ENCODE results near the gene TNFSF15. TPM values are rescaled to one million over a fixed set of nuclear protein-coding genes. Genes with fewer than 3 reads are reported as not detected.
"Not testable (repeated sequence)": the region's sequence is repeated elsewhere in the genome, so short reads cannot be mapped to it uniquely, and the experiment has no call there.

The TNFSF15 gene
- total RNA-seq, 1 donor from 2014 or later, result not detected

DNA sequence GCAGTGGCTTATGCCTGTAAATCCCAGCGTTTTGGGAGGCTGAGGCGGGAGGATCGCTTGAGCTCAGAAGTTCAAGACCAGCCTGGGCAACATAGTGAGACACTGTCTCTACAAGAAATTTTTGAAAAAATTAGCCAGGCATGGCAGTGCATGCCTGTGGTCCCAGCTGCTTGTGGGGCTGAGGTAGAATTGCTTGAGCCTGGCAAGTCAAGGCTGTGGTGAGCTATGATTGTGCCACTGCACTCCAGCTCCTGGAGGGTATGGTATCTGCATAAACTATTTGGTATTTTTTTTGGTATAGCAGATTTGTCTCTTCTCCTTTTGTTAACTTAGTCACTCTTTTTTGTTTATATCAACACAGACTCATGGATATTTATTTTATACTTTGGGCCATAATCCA lies 62.4 kb downstream of the TNFSF15 start:
- Mint-ChIP-seq H3K27ac (no peak overlapping the region), H3K36me3 (no peaks in the 10 kb centered on the region), H3K4me3 (no peak overlapping the region), H3K27me3 (ENCODE audit: insufficient read depth, low read depth) (no peaks in the 10 kb centered on the region), H3K4me1 (peaks cover 17% of the 10 kb centered on the region), H3K9me3 (no peaks in the 10 kb centered on the region)
- H2AFZ ChIP-seq (replicated peaks), result no peak overlapping the region
- H3K36me3 ChIP-seq, result no peaks in the 10 kb centered on the region
- no peak overlapping the region for H3K27ac ChIP-seq
- peaks cover 18% of the 10 kb centered on the region for H3K4me1 ChIP-seq
- H3K9ac ChIP-seq, result no peak overlapping the region
- no peak for DNase-seq (ENCODE audit: low spot score)
- no peaks in the 10 kb centered on the region for H3K9me3 ChIP-seq (ENCODE audit: low read depth)
- no peak overlapping the region for H3K4me2 ChIP-seq
- peaks cover 6% of the 10 kb centered on the region for H3F3A ChIP-seq (ENCODE audit: low read depth)
- no peaks in the 10 kb centered on the region for H3K79me2 ChIP-seq (ENCODE audit: low read depth)
- no peak overlapping the region for H3K4me3 ChIP-seq
- no peaks in the 10 kb centered on the region for H3K27me3 ChIP-seq
- TF ChIP-seq EZH2 (IDR thresholded peaks at IDR 0.05), result no peak
- no peak for TF ChIP-seq EZH2phosphoT487 (IDR thresholded peaks at IDR 0.05)
- TF ChIP-seq, protein P1, sequence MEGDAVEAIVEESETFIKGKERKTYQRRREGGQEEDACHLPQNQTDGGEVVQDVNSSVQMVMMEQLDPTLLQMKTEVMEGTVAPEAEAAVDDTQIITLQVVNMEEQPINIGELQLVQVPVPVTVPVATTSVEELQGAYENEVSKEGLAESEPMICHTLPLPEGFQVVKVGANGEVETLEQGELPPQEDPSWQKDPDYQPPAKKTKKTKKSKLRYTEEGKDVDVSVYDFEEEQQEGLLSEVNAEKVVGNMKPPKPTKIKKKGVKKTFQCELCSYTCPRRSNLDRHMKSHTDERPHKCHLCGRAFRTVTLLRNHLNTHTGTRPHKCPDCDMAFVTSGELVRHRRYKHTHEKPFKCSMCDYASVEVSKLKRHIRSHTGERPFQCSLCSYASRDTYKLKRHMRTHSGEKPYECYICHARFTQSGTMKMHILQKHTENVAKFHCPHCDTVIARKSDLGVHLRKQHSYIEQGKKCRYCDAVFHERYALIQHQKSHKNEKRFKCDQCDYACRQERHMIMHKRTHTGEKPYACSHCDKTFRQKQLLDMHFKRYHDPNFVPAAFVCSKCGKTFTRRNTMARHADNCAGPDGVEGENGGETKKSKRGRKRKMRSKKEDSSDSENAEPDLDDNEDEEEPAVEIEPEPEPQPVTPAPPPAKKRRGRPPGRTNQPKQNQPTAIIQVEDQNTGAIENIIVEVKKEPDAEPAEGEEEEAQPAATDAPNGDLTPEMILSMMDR (IDR thresholded peaks at IDR 0.05), result no peak
- H4K20me1 ChIP-seq (ENCODE audit: low read depth), result no peaks in the 10 kb centered on the region

DNA sequence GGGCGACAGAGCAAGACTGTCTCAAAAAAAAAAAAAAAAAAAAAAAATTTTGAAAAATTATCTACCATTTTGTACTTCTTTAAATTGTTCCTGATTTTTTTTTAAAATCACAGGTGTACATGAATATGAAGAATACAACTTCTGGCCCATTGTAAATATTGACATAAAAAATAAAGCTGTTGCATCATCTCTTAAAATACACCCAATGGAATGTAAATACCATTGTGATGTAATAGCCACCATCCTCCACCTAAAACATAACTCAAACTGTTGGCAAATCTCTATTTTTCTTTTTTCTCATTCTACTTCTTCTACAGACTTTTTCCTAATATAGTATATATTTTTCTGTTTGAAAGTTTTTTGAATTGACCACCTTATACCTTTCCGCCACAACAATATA lies 62.9 kb downstream of the TNFSF15 start:
- no peaks in the 10 kb centered on the region for H3K9me3 ChIP-seq (ENCODE audit: low read depth)
- Mint-ChIP-seq H3K4me1 (peaks cover 17% of the 10 kb centered on the region), H3K9me3 (no peaks in the 10 kb centered on the region), H3K36me3 (no peaks in the 10 kb centered on the region), H3K27me3 (ENCODE audit: insufficient read depth, low read depth) (no peaks in the 10 kb centered on the region), H3K4me3 (no peak overlapping the region), H3K27ac (no peak overlapping the region)
- DNase-seq (ENCODE audit: low spot score), result no peak
- no peaks in the 10 kb centered on the region for H3K36me3 ChIP-seq
- H3K9ac ChIP-seq, result no peak overlapping the region
- H4K20me1 ChIP-seq (ENCODE audit: low read depth), result no peaks in the 10 kb centered on the region
- peaks cover 6% of the 10 kb centered on the region for H3F3A ChIP-seq (ENCODE audit: low read depth)
- H3K27me3 ChIP-seq, result no peaks in the 10 kb centered on the region
- TF ChIP-seq, protein P1 (IDR thresholded peaks at IDR 0.05), result no peak
- TF ChIP-seq EZH2 (IDR thresholded peaks at IDR 0.05) (no peak), EZH2phosphoT487 (IDR thresholded peaks at IDR 0.05) (no peak)
- no peak overlapping the region for H3K4me2 ChIP-seq
- no peaks in the 10 kb centered on the region for H3K79me2 ChIP-seq (ENCODE audit: low read depth)
- no peak overlapping the region for H3K4me3 ChIP-seq
- H3K4me1 ChIP-seq, result peaks cover 18% of the 10 kb centered on the region
- H2AFZ ChIP-seq (replicated peaks), result no peak overlapping the region
- no peak overlapping the region for H3K27ac ChIP-seq

DNA sequence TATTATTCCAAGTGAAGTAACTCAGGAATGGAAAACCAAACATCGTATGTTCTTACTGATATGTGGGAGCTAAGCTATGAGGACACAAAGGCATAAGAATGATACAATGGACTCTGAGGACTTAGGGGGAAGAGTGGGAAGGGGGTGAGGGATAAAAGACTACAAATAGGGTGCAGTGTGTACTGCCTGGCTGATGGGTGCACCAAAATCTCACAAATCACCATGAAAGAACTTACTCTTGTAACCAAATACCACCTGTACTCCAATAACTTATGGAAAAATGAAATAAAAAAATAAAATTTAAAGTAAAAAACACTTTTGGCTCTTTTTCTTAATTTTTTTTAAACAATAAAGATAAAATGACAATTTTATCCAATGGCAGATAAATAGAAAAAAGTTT lies 64.3 kb downstream of the TNFSF15 start:
- not testable (repeated sequence) for H3K36me3 ChIP-seq; H3K4me2 ChIP-seq; H2AFZ ChIP-seq (replicated peaks); H3K4me3 Mint-ChIP-seq; H3K9me3 Mint-ChIP-seq; H3K4me1 ChIP-seq; H4K20me1 ChIP-seq (ENCODE audit: low read depth); H3K79me2 ChIP-seq (ENCODE audit: low read depth); H3K4me3 ChIP-seq; H3K27me3 ChIP-seq; H3K27me3 Mint-ChIP-seq (ENCODE audit: insufficient read depth, low read depth); H3K4me1 Mint-ChIP-seq; H3K27ac ChIP-seq; H3K27ac Mint-ChIP-seq; H3K9ac ChIP-seq; H3F3A ChIP-seq (ENCODE audit: low read depth); DNase-seq (ENCODE audit: low spot score); H3K9me3 ChIP-seq (ENCODE audit: low read depth); H3K36me3 Mint-ChIP-seq

DNA sequence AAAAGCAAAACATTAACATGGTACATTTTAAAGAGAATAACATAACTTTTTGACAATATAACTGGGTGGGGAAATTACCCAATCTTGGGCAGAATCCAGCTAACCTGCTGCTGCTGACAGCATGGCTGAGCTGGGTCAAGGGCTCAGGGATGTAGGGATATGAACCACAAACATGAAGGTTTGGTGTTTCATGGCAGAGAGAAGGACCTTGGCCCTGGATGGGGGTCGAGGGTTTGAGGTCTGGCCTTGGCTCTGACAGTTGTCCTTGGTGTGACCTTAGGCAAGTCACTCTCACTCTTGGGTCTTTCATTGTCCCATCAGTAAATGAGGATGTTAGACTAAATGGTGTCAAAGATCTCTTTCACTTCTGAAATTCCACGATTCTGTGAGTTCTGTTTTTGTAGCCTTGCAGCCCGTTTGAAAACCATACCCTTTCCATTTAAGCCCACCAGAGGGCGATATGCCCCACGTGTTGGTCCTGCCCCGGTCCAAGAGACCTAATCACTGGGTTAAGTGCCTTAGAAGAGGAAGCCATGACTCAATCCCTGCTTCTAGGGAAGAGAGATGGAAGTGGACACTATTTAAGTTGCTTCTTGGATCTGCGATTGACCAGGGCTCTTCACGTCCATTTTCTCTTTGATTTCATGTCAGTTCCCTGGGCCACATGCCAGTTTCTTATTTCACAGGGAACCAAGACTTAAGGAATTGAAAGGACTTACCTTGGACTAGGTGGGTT lies 67.1 kb downstream of the TNFSF15 start:
- Histone ChIP-seq H3K4me1 (no peaks in the 10 kb centered on the region), H3K4me2 (no peak overlapping the region), H3K36me3 (no peaks in the 10 kb centered on the region), H4K20me1 (ENCODE audit: low read depth) (no peaks in the 10 kb centered on the region), H3K27me3 (peaks cover 3% of the 10 kb centered on the region), H3K4me3 (no peak overlapping the region), H3K9me3 (ENCODE audit: low read depth) (no peaks in the 10 kb centered on the region), H3K79me2 (ENCODE audit: low read depth) (no peaks in the 10 kb centered on the region), H3K9ac (no peak overlapping the region), H3F3A (ENCODE audit: low read depth) (no peaks in the 10 kb centered on the region), H2AFZ (replicated peaks) (peak overlapping the region; percentile 20), H3K27ac (no peak overlapping the region)
- no peaks in the 10 kb centered on the region for H3K36me3 Mint-ChIP-seq
- H3K4me1 Mint-ChIP-seq, result no peaks in the 10 kb centered on the region
- TF ChIP-seq EZH2phosphoT487 (IDR thresholded peaks at IDR 0.05), result no peak
- TF ChIP-seq EZH2 (IDR thresholded peaks at IDR 0.05), result no peak
- TF ChIP-seq, protein P1 (IDR thresholded peaks at IDR 0.05), result peak; percentile 93
- H3K9me3 Mint-ChIP-seq, result no peaks in the 10 kb centered on the region
- peak; percentile 77 for DNase-seq (ENCODE audit: low spot score)
- H3K27ac Mint-ChIP-seq, result no peak overlapping the region
- H3K27me3 Mint-ChIP-seq (ENCODE audit: insufficient read depth, low read depth), result no peaks in the 10 kb centered on the region
- H3K4me3 Mint-ChIP-seq, result no peak overlapping the region

Data from neural progenitor cell (in vitro differentiated cells).